RWPE2 (cell line): Measurements from ENCODE around the gene ZNF436.
A peak's percentile ranks its signal among the peaks of the same experiment; 100 is the strongest.

Experiments used
- ATAC-seq: fragments of 200-7000 bp; cut with Tn5 transposase; 3 replicates; pipeline ENCODE4 v1.9.1; 2021; ENCODE audit warnings: low read depth
- DNase-seq: peaks from one replicate; pipeline ENCODE4 v3.0.0-alpha.2; 2020; ENCODE audit warnings: low spot score
- H3K27ac ChIP-seq: fragments of 450-650 bp; 2 replicates; pipeline ENCODE4 v1.5.1; 2017; ENCODE audit warnings: mild to moderate bottlenecking; ENCODE audit not compliant: poor library complexity, severe bottlenecking
- H3K27me3 ChIP-seq: fragments of 250-450 bp; sonication (Bioruptor Pico); 2 replicates; pipeline ENCODE4 v1.5.1; 2021; ENCODE audit warnings: mild to moderate bottlenecking, moderate library complexity; ENCODE audit not compliant: insufficient read depth, poor library complexity, severe bottlenecking
- H3K36me3 ChIP-seq: fragments of 250-450 bp; sonication (Bioruptor Pico); 2 replicates; pipeline ENCODE4 v1.5.1; 2020; ENCODE audit warnings: low read depth, mild to moderate bottlenecking, moderate library complexity
- H3K4me1 ChIP-seq: fragments of 250-450 bp; sonication (Bioruptor Pico); 2 replicates; pipeline ENCODE4 v1.5.1; 2021; ENCODE audit warnings: mild to moderate bottlenecking, moderate library complexity; ENCODE audit not compliant: insufficient read depth, poor library complexity, severe bottlenecking
- H3K4me3 ChIP-seq: fragments of 250-450 bp; sonication (Bioruptor Pico); 2 replicates; pipeline ENCODE4 v1.5.1; 2021; ENCODE audit warnings: mild to moderate bottlenecking, moderate library complexity; ENCODE audit not compliant: severe bottlenecking
- H3K9me3 ChIP-seq: fragments of 250-450 bp; sonication (Bioruptor Pico); 2 replicates; pipeline ENCODE4 v1.5.1; 2021; ENCODE audit warnings: mild to moderate bottlenecking, moderate library complexity; ENCODE audit not compliant: severe bottlenecking
- CTCF ChIP-seq: fragments of 450-650 bp; IDR thresholded peaks from one replicate; pipeline ENCODE4 v1.5.1; 2017; ENCODE audit warnings: mild to moderate bottlenecking, moderate library complexity; ENCODE audit not compliant: poor library complexity, severe bottlenecking

The ZNF436 gene

GRCh38 chr1:23367451-23367790 is 2.2 kb downstream of the ZNF436 start:
- Histone ChIP-seq H3K27ac (peak overlapping the region; percentile 81), H3K4me1 (peaks cover 23% of the 10 kb centered on the region), H3K4me3 (peak overlapping the region; percentile 89), H3K36me3 (peaks cover 39% of the 10 kb centered on the region), H3K27me3 (no peaks in the 10 kb centered on the region), H3K9me3 (peaks cover 19% of the 10 kb centered on the region)
- ATAC-seq (no peak; the same call in 1 of the 3 replicates), DNase-seq (no peak)
- no peak for TF ChIP-seq CTCF

GRCh38 chr1:23366598-23366997 is 3.0 kb downstream of the ZNF436 start:
- Histone ChIP-seq H3K4me1 (peaks cover 23% of the 10 kb centered on the region), H3K36me3 (peaks cover 48% of the 10 kb centered on the region), H3K4me3 (peak overlapping the region; percentile 89), H3K27me3 (no peaks in the 10 kb centered on the region), H3K9me3 (peaks cover 27% of the 10 kb centered on the region), H3K27ac (peak overlapping the region; percentile 81)
- no peak for ATAC-seq
- no peak for TF ChIP-seq CTCF
- no peak for DNase-seq

- Histone ChIP-seq H3K27ac (peak overlapping the region; percentile 81), H3K27me3 (no peaks in the 10 kb centered on the region), H3K4me3 (peak overlapping the region; percentile 89), H3K36me3 (peaks cover 52% of the 10 kb centered on the region), H3K9me3 (peaks cover 31% of the 10 kb centered on the region), H3K4me1 (peaks cover 20% of the 10 kb centered on the region)
- TF ChIP-seq CTCF = no peak
- DNase-seq = no peak
- no peak for ATAC-seq
These were observed 3.5 kb downstream of the ZNF436 start for GRCh38 chr1:23366146-23366545.

- peaks cover 38% of the 10 kb centered on the region for H3K9me3 ChIP-seq
- H3K4me1 ChIP-seq = peaks cover 7% of the 10 kb centered on the region
- ATAC-seq (no peak), DNase-seq (no peak)
- peaks cover 76% of the 10 kb centered on the region for H3K36me3 ChIP-seq
- no peaks in the 10 kb centered on the region for H3K27me3 ChIP-seq
- H3K4me3 ChIP-seq = no peak overlapping the region
- TF ChIP-seq CTCF = no peak
- H3K27ac ChIP-seq = no peak overlapping the region
These were observed 7.4 kb downstream of the ZNF436 start for GRCh38 chr1:23362218-23362713.

- no peaks in the 10 kb centered on the region for H3K4me1 ChIP-seq
- H3K27ac ChIP-seq = no peak overlapping the region
- no peak for ATAC-seq
- no peak for DNase-seq
- peaks cover 46% of the 10 kb centered on the region for H3K36me3 ChIP-seq
- H3K27me3 ChIP-seq = no peaks in the 10 kb centered on the region
- TF ChIP-seq CTCF = no peak
- peaks cover 29% of the 10 kb centered on the region for H3K9me3 ChIP-seq
- H3K4me3 ChIP-seq = no peak overlapping the region
These were observed 11.2 kb downstream of the ZNF436 start for GRCh38 chr1:23358310-23358875.
